H1 (cell line): ENCODE data around the gene GYPA. TPM values are rescaled to one million over a fixed set of nuclear protein-coding genes. Genes with fewer than 3 reads are reported as not detected.
"Not testable (repeated sequence)": the region's sequence is repeated elsewhere in the genome, so short reads cannot be mapped to it uniquely, and the experiment has no call there.

Experiments
- CTCF ChIA-PET: fragments of 300-600 bp; sonication (Branson Sonifier 250); formaldehyde crosslinking; loops from one replicate; lab custom pipeline; 2021; ENCODE audit not compliant: partially characterized antibody; lab: Charles Lee
- POLR2A ChIA-PET: fragments of 300-600 bp; sonication (Branson Sonifier 250); formaldehyde crosslinking; loops from one replicate; lab custom pipeline; 2021; ENCODE audit warnings: inconsistent platforms; ENCODE audit not compliant: partially characterized antibody; lab: Charles Lee
- DNase-seq, 2 experiments: peaks; one replicate each; pipeline versions ENCODE4 v3.0.0 to v3.0.0-alpha.2; 2010 to 2022; ENCODE audit warnings: low spot score in 2 of 2, low read depth in 1 of 2, mixed read lengths in 1 of 2
- FAIRE-seq: peaks from 2 replicates; lab custom pipeline; 2011; peaks lifted over from hg19 to GRCh38; lab: Jason Lieb, UNC
- H2AFZ ChIP-seq: 2 replicates; pipeline ENCODE4 v1.8.1; 2012; ENCODE audit warnings: low read length, inconsistent platforms
- H2AK5ac ChIP-seq: 2 replicates; pipeline ENCODE4 v1.6.1; 2013; ENCODE audit warnings: low read depth, low read length
- H2BK120ac ChIP-seq: replicated peaks from 2 replicates; pipeline ENCODE3; 2013; ENCODE audit warnings: low read depth, low read length, inconsistent platforms
- H2BK12ac ChIP-seq: 2 replicates; pipeline ENCODE4 v1.6.1; 2013; ENCODE audit warnings: low read depth, low read length
- H2BK15ac ChIP-seq: 2 replicates; pipeline ENCODE4 v1.6.1; 2013; ENCODE audit warnings: low read length
- H2BK20ac ChIP-seq: 2 replicates; pipeline ENCODE4 v1.6.1; 2013; ENCODE audit warnings: low read length
- H2BK5ac ChIP-seq: 2 replicates; pipeline ENCODE4 v1.6.1; 2013; ENCODE audit warnings: low read depth, low read length
- H3K14ac ChIP-seq: 2 replicates; pipeline ENCODE4 v1.6.1; 2013; ENCODE audit warnings: inconsistent platforms; ENCODE audit not compliant: insufficient read length
- H3K18ac ChIP-seq: 2 replicates; pipeline ENCODE4 v1.6.1; 2013; ENCODE audit warnings: low read length; ENCODE audit errors: extremely low read depth
- H3K23ac ChIP-seq: 2 replicates; pipeline ENCODE4 v1.6.1; 2013; ENCODE audit warnings: inconsistent platforms; ENCODE audit not compliant: insufficient read length
- H3K23me2 ChIP-seq: 2 replicates; pipeline ENCODE4 v1.6.1; 2013; ENCODE audit warnings: low read depth, low read length
- H3K27ac ChIP-seq: 2 replicates; pipeline ENCODE4 v1.6.1; 2011; ENCODE audit warnings: low read depth, low read length, inconsistent platforms
- H3K27me3 ChIP-seq, 4 experiments: replicated peaks in 1 of 4; 1 replicate in 1 of 4; 2 replicates in 3 of 4; pipeline versions ENCODE4 v1.6.1 to v1.8.1; 2011 to 2013; ENCODE audit warnings: low read length in 3 of 4, mild to moderate bottlenecking in 3 of 4, inconsistent platforms in 2 of 4, mixed read lengths in 2 of 4, moderate library complexity in 1 of 4; ENCODE audit not compliant: control insufficient read depth in 3 of 4, insufficient read depth in 3 of 4; ENCODE audit errors: extremely low read depth in 1 of 4
- H3K36me3 ChIP-seq, 4 experiments: 2 replicates each; pipeline versions ENCODE4 v1.6.1 to v1.8.1; 2011 to 2013; ENCODE audit warnings: mild to moderate bottlenecking in 4 of 4, low read length in 3 of 4, moderate library complexity in 2 of 4, control low read depth in 1 of 4, inconsistent platforms in 1 of 4; ENCODE audit not compliant: insufficient read depth in 4 of 4, control insufficient read depth in 2 of 4
- H3K4ac ChIP-seq: replicated peaks from 2 replicates; pipeline ENCODE3; 2013; ENCODE audit warnings: low read length, low read depth, mixed read lengths, inconsistent platforms; ENCODE audit not compliant: insufficient read length
- H3K4me1 ChIP-seq, 4 experiments: replicated peaks in 1 of 4; 1 replicate in 1 of 4; 2 replicates in 3 of 4; pipeline versions ENCODE4 v1.6.1 to v1.8.1; 2011 to 2013; ENCODE audit warnings: low read length in 3 of 4, inconsistent platforms in 2 of 4, mixed read lengths in 1 of 4; ENCODE audit not compliant: insufficient read depth in 4 of 4, control insufficient read depth in 3 of 4
- H3K4me2 ChIP-seq, 2 experiments: 2 replicates each; pipeline versions ENCODE4 v1.6.1 to v1.8.1; 2011 to 2013; ENCODE audit warnings: low read depth in 2 of 2, low read length in 2 of 2, control low read depth in 1 of 2, inconsistent platforms in 1 of 2, mild to moderate bottlenecking in 1 of 2; ENCODE audit not compliant: insufficient read depth in 1 of 2
- H3K4me3 ChIP-seq, 4 experiments: fragments of 200-600, 300-600 bp in 1 of 4; sonication (generic), shearing (Covaris generic), sonication (Bioruptor Twin) in 1 of 4; 2 replicates each; pipeline versions ENCODE4 v1.5.1 to v1.8.1; 2011 to 2016; ENCODE audit warnings: low read length in 4 of 4, low read depth in 3 of 4, control low read depth in 2 of 4, inconsistent platforms in 2 of 4, mild to moderate bottlenecking in 2 of 4, mixed read lengths in 1 of 4, moderate library complexity in 1 of 4; ENCODE audit not compliant: insufficient read depth in 2 of 4; ENCODE audit errors: extremely low read depth in 1 of 4
- H3K56ac ChIP-seq: replicated peaks from 2 replicates; pipeline ENCODE3; 2013; ENCODE audit warnings: low read depth, mild to moderate bottlenecking, mixed read lengths, low read length, inconsistent platforms; ENCODE audit not compliant: insufficient read length
- H3K79me1 ChIP-seq: 2 replicates; pipeline ENCODE4 v1.6.1; 2013; ENCODE audit warnings: low read depth, low read length, control low read depth
- H3K79me2 ChIP-seq, 2 experiments: 2 replicates each; pipeline versions ENCODE4 v1.6.1 to v1.8.1; 2012 to 2013; ENCODE audit warnings: low read length in 2 of 2, mild to moderate bottlenecking in 2 of 2, inconsistent platforms in 1 of 2; ENCODE audit not compliant: insufficient read depth in 2 of 2, control insufficient read depth in 1 of 2
- H3K9ac ChIP-seq, 4 experiments: replicated peaks in 1 of 4; 1 replicate in 1 of 4; 2 replicates in 3 of 4; pipeline versions ENCODE4 v1.6.1 to v1.8.1; 2011 to 2013; ENCODE audit warnings: low read depth in 3 of 4, low read length in 3 of 4, control low read depth in 2 of 4, mild to moderate bottlenecking in 2 of 4, moderate library complexity in 2 of 4, inconsistent platforms in 1 of 4; ENCODE audit errors: extremely low read depth in 1 of 4
- H3K9me3 ChIP-seq, 2 experiments: 2 replicates each; pipeline versions ENCODE4 v1.6.1 to v1.8.1; 2012 to 2013; ENCODE audit warnings: mild to moderate bottlenecking in 2 of 2, moderate library complexity in 2 of 2, control low read depth in 1 of 2, inconsistent platforms in 1 of 2, low read depth in 1 of 2, low read length in 1 of 2, mixed read lengths in 1 of 2; ENCODE audit not compliant: insufficient read depth in 2 of 2
- H4K20me1 ChIP-seq, 2 experiments: replicated peaks in 1 of 2; 2 replicates each; pipeline versions ENCODE3 to v1.8.1; 2011 to 2013; ENCODE audit warnings: inconsistent platforms in 2 of 2, low read length in 2 of 2, mild to moderate bottlenecking in 1 of 2; ENCODE audit not compliant: insufficient read depth in 2 of 2, control insufficient read depth in 1 of 2
- H4K5ac ChIP-seq: 2 replicates; pipeline ENCODE4 v1.6.1; 2013; ENCODE audit warnings: low read length, low read depth, mixed read lengths, inconsistent platforms; ENCODE audit not compliant: insufficient read length
- H4K8ac ChIP-seq: 2 replicates; pipeline ENCODE4 v1.8.0; 2013; ENCODE audit warnings: mild to moderate bottlenecking, moderate library complexity, low read length, inconsistent platforms; ENCODE audit not compliant: insufficient read depth; ENCODE audit errors: extremely low read depth
- H4K91ac ChIP-seq: replicated peaks from 2 replicates; pipeline ENCODE3; 2013; ENCODE audit warnings: low read length, mixed read lengths, inconsistent platforms; ENCODE audit not compliant: insufficient read length
- WGBS, 2 experiments: shearing (Covaris generic) in 1 of 2; methylation state at CpG; one replicate each; pipeline versions ENCODE4 v1.1.6 to v1.1.7; 2013 to 2015; ENCODE audit warnings: low lambda C conversion rate in 2 of 2, mixed read lengths in 2 of 2, inconsistent platforms in 1 of 2, low coverage in 1 of 2, missing lambda C conversion rate in 1 of 2; ENCODE audit not compliant: insufficient replicate concordance in 2 of 2, insufficient coverage in 1 of 2, insufficient read length in 1 of 2; ENCODE audit errors: extremely low coverage in 1 of 2, missing lambda C conversion rate in 1 of 2; 5-methylcytosine and 5-hydroxymethylcytosine counted together
- polyA plus RNA-seq, 7 experiments: library from polyadenylated mRNA; depleted of rRNA in 3 of 7; stranded (reverse) in 5 of 7; unstranded in 2 of 7; fragments of >200 nt in 5 of 7; fragments of 200-250 nt in 2 of 7; gene quantifications; 1 replicate in 5 of 7; 2 replicates in 1 of 7; 4 replicates in 1 of 7; pipeline versions ENCODE4 v1.2.1 to v1.2.3, GENCODE V29; 2011 to 2013; ENCODE audit warnings: missing spikeins in 2 of 7, mixed read lengths in 2 of 7
- total RNA-seq: library from RNA; stranded (reverse); fragmentation: NEBNext Ultra II Directional; extraction: Animal tissue kit (Norgen Biotek cat#: 25700); gene quantifications from 2 replicates; pipeline ENCODE4 v1.2.1, GENCODE V29; 2021

Gene GYPA
- total and polyA plus RNA-seq, 2 of the 8 experiments (the other 6 are each of a cell fraction or from before 2014, with no cell fraction given) = not detected

DNA sequence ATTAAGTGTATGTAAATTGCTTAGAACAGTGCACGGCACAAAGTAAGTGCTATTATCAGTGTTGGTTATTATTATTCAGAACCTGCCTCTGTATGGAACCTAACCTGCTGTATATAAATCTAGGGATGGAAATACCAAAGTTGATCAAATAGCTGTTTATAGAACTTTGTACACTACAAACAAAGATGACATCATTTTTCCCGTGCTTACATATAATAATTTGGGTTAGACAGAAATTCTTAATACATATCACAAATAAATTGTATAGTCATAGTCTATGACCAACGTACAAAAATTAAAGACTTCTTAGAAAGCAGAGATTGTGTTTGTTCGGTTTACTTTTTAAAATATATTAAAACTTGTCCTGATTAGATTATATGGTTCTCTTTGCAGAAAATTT, 4.3 kb downstream of the GYPA start:
- H2AFZ ChIP-seq, DNase-seq, H3K56ac ChIP-seq, H2BK120ac ChIP-seq, H2BK15ac ChIP-seq, H3K23me2 ChIP-seq, H2BK20ac ChIP-seq, H3K79me1 ChIP-seq, H3K27me3 ChIP-seq, H2AK5ac ChIP-seq, H3K36me3 ChIP-seq, H3K14ac ChIP-seq, H3K79me2 ChIP-seq, H3K18ac ChIP-seq, H3K4ac ChIP-seq, H4K5ac ChIP-seq, H3K27ac ChIP-seq, H4K91ac ChIP-seq, POLR2A ChIA-PET, CTCF ChIA-PET, H4K20me1 ChIP-seq, H3K4me3 ChIP-seq, H4K8ac ChIP-seq, H3K4me2 ChIP-seq, H3K4me1 ChIP-seq, H3K23ac ChIP-seq, H2BK12ac ChIP-seq, FAIRE-seq, H3K9ac ChIP-seq, H3K9me3 ChIP-seq, H2BK5ac ChIP-seq: not testable (repeated sequence)
- WGBS, 2 experiments = 95% methylated on average over 4 of the region's 4 CpGs; no CpG with 5 or more reads in 1 of the 2 experiments

DNA sequence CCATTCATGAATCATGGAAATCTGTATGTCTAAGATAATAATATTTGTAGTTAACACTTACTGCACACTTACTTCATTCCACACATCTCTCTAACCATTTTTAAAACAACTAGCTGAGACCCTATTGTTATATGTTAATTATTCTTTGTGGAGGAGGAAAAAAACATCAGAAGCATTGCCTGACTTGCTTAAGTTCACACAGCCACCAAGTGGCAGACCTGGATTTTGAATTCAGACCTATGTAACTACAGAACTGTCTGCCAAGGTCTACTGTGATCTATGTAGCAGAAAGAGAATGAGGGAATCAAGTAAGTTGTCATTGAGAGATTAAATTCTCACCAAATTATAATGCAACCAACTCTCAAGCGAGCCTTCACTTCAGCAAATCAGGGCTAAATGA, 10.4 kb downstream of the GYPA start:
- DNase-seq, H2BK15ac ChIP-seq: not testable (repeated sequence)

More for the DNA sequence above, 10.4 kb downstream of the GYPA start:
- H3K9ac ChIP-seq, H3K27ac ChIP-seq, H4K5ac ChIP-seq, H3K79me2 ChIP-seq, H3K36me3 ChIP-seq, H2AFZ ChIP-seq, H2BK12ac ChIP-seq, H3K79me1 ChIP-seq, H3K23ac ChIP-seq, H3K56ac ChIP-seq, FAIRE-seq, POLR2A ChIA-PET, CTCF ChIA-PET, H2BK5ac ChIP-seq, H3K4me2 ChIP-seq, H3K18ac ChIP-seq, H2BK120ac ChIP-seq, H3K14ac ChIP-seq, H3K23me2 ChIP-seq, H3K9me3 ChIP-seq, H3K4ac ChIP-seq, H4K20me1 ChIP-seq, H4K91ac ChIP-seq, H3K27me3 ChIP-seq, H2AK5ac ChIP-seq, H4K8ac ChIP-seq, H3K4me1 ChIP-seq, H3K4me3 ChIP-seq, H2BK20ac ChIP-seq: not testable (repeated sequence)
- 100% methylated on average over 1 of the region's 1 CpG; no CpG with 5 or more reads in 1 of the 2 experiments for WGBS, 2 experiments
